T-cell (primary cell): ENCODE data around the gene ACSF3. TPM values are rescaled to one million over a fixed set of nuclear protein-coding genes. Genes with fewer than 3 reads are reported as not detected.

Experiments used
- ATAC-seq, 4 experiments: fragments of 200-7000 bp in 3 of 4; fragments of 150-1000 bp in 1 of 4; cut with Tn5 transposase; replicated peaks in 1 of 4; 1 replicate in 3 of 4; 2 replicates in 1 of 4; pipeline ENCODE4 v1.10.0; 2021; ENCODE audit warnings: moderate library complexity in 3 of 4, mild to moderate bottlenecking in 2 of 4, moderate number of reproducible peaks in 1 of 4
- CTCF ChIA-PET, 2 donors: fragments of 300-600 bp; sonication (Branson Sonifier 250); formaldehyde crosslinking; loops; one replicate each; lab custom pipeline; 2022; ENCODE audit warnings: antibody characterized with exemption in 2 of 2; lab: Charles Lee
- POLR2A ChIA-PET, 2 donors: fragments of 300-600 bp; sonication (Branson Sonifier 250); formaldehyde crosslinking; loops; one replicate each; lab custom pipeline; 2022; ENCODE audit warnings: antibody characterized with exemption in 2 of 2; lab: Charles Lee
- DNase-seq, 35 experiments: peaks; one replicate each; pipeline versions ENCODE4 v3.0.0 to v3.0.0-alpha.2; 2013 to 2023
- H3K27ac ChIP-seq: one replicate; pipeline ENCODE4 v1.5.1; 2013; ENCODE audit warnings: low read length
- H3K27me3 ChIP-seq, 2 experiments: replicated peaks in 1 of 2; 1 replicate in 1 of 2; 2 replicates in 1 of 2; pipeline versions ENCODE4 v1.6.1 to v1.7.0; 2013; ENCODE audit warnings: low read length in 1 of 2, mixed read lengths in 1 of 2; ENCODE audit not compliant: control insufficient read depth in 2 of 2, insufficient read depth in 2 of 2; ENCODE audit errors: extremely low read depth in 1 of 2
- H3K36me3 ChIP-seq, 2 donors: 1 replicate in 1 of 2; 2 replicates in 1 of 2; pipeline versions ENCODE4 v1.6.1 to v1.7.0; 2013; ENCODE audit warnings: low read length in 1 of 2; ENCODE audit not compliant: control insufficient read depth in 2 of 2, insufficient read depth in 1 of 2; ENCODE audit errors: extremely low read depth in 1 of 2
- H3K4me1 ChIP-seq, 2 experiments: 1 replicate in 1 of 2; 2 replicates in 1 of 2; pipeline versions ENCODE4 v1.6.1 to v1.7.0; 2013; ENCODE audit warnings: low read length in 2 of 2, mixed read lengths in 1 of 2; ENCODE audit not compliant: insufficient read depth in 2 of 2, control insufficient read depth in 1 of 2; ENCODE audit errors: extremely low read depth in 1 of 2
- H3K4me3 ChIP-seq, 2 donors: 1 replicate in 1 of 2; 2 replicates in 1 of 2; pipeline versions ENCODE4 v1.5.1 to v1.7.0; 2013; ENCODE audit warnings: mild to moderate bottlenecking in 2 of 2, low read length in 1 of 2, moderate library complexity in 1 of 2; ENCODE audit not compliant: control insufficient read depth in 1 of 2; ENCODE audit errors: extremely low read depth in 1 of 2
- H3K9me3 ChIP-seq: 2 replicates; pipeline ENCODE4 v1.7.0; 2013
- H3K27ac Mint-ChIP-seq, 2 donors: one replicate each; pipeline ENCODE4 v1.8.0; 2020 to 2021; ENCODE audit warnings: mild to moderate bottlenecking in 2 of 2, mixed read lengths in 2 of 2
- H3K27me3 Mint-ChIP-seq, 2 donors: one replicate each; pipeline ENCODE4 v1.8.0; 2021 to 2022; ENCODE audit warnings: mixed read lengths in 2 of 2
- H3K36me3 Mint-ChIP-seq: one replicate; pipeline ENCODE4 v1.8.0; 2021; ENCODE audit warnings: mixed read lengths
- H3K4me1 Mint-ChIP-seq, 3 donors: one replicate each; pipeline ENCODE4 v1.8.0; 2020 to 2022; ENCODE audit warnings: mixed read lengths in 3 of 3, mild to moderate bottlenecking in 1 of 3
- H3K4me3 Mint-ChIP-seq, 3 donors: one replicate each; pipeline ENCODE4 v1.8.0; 2020 to 2022; ENCODE audit warnings: mild to moderate bottlenecking in 3 of 3, mixed read lengths in 3 of 3, moderate library complexity in 3 of 3
- H3K9me3 Mint-ChIP-seq, 3 donors: one replicate each; pipeline ENCODE4 v1.8.0; 2020 to 2022; ENCODE audit warnings: mixed read lengths in 3 of 3
- WGBS: methylation state at CpG from one replicate; pipeline ENCODE4 v1.1.5; 2013; ENCODE audit warnings: missing lambda C conversion rate; ENCODE audit not compliant: insufficient coverage; 5-methylcytosine and 5-hydroxymethylcytosine counted together
- total RNA-seq, 35 experiments: library from RNA in 6 of 35; stranded (reverse) in 6 of 35; fragments of 120-200 nt in 1 of 35; gene quantifications; one replicate each; pipeline versions ENCODE4 v1.2.1 to v1.2.4 and lab custom pipeline; 2013 to 2026

ACSF3 gene
- total RNA-seq, 5 donors from 2014 or later (not counting 1 experiment from before 2014, with no cell fraction given), result 70.5 to 102 (median 79.9) TPM

GRCh38 chr16:89137666-89138512 is 44.2 kb downstream of the ACSF3 start:
- ATAC-seq, result no peak
- H3K36me3 Mint-ChIP-seq, result peaks cover 24% of the 10 kb centered on the region

DNA sequence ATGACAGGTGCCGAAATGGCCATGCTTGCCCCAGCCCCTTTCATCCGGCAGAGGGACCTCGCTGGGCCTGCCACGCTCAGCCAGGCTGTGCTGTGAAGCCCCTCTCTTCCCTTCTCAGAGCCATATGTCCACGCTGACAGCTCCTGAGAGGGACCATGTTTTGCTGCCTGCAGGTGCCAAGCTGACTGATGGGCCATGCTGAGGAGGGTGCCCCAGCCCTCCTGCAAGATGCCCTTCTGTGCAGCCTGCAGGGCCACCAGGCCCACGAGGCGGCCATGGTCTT is 44.8 kb downstream of the ACSF3 start:
- Mint-ChIP-seq H3K36me3 (peaks cover 23% of the 10 kb centered on the region), H3K4me1 (peaks cover 0 to 10% (median 0%) of the 10 kb centered on the region in 3 donors), H3K4me3 (no peak overlapping the region), H3K9me3 (no peaks in the 10 kb centered on the region), H3K27ac (no peak overlapping the region), H3K27me3 (no peaks in the 10 kb centered on the region)
- DNase-seq, result peak in 1 of 35 experiments; percentile 2
- Histone ChIP-seq H3K4me1 (peaks cover 0 to 6% of the 10 kb centered on the region in 2 experiments), H3K36me3 (peaks cover 14 to 61% of the 10 kb centered on the region in 2 donors), H3K4me3 (no peak overlapping the region), H3K27ac (no peak overlapping the region), H3K27me3 (no peaks in the 10 kb centered on the region), H3K9me3 (no peaks in the 10 kb centered on the region)
- WGBS, result 96% methylated on average over 4 of the region's 7 CpGs
- CTCF ChIA-PET, result no interaction called here
- POLR2A ChIA-PET, result no interaction called here
- ATAC-seq, result no peak

More at GRCh38 chr16:89137666-89138512, 44.2 kb downstream of the ACSF3 start:
- 97% methylated on average over 22 of the region's 24 CpGs for WGBS
- Mint-ChIP-seq H3K4me3 (no peak overlapping the region), H3K4me1 (peaks cover 0 to 10% (median 0%) of the 10 kb centered on the region in 3 donors), H3K9me3 (no peaks in the 10 kb centered on the region), H3K27me3 (no peaks in the 10 kb centered on the region), H3K27ac (no peak overlapping the region)
- H3K4me1 ChIP-seq, result peaks cover 0 to 6% of the 10 kb centered on the region in 2 experiments
- H3K9me3 ChIP-seq, result no peaks in the 10 kb centered on the region
- H3K27me3 ChIP-seq, result no peaks in the 10 kb centered on the region
- no peak overlapping the region for H3K27ac ChIP-seq
- POLR2A ChIA-PET, result no interaction called here
- peak in 1 of 35 experiments; percentile 3 for DNase-seq
- no peak overlapping the region for H3K4me3 ChIP-seq
- H3K36me3 ChIP-seq, result peaks cover 20 to 67% of the 10 kb centered on the region in 2 donors
- CTCF ChIA-PET, result interaction anchor here in 1 of 2 donors (0.6 kb wide), 1 partner anchor 78 kb away, joined by 6 read pairs; no protein-coding TSS in a partner anchor

GRCh38 chr16:89138843-89139520 is 45.3 kb downstream of the ACSF3 start:
- Mint-ChIP-seq H3K4me3 (no peak overlapping the region), H3K27me3 (no peaks in the 10 kb centered on the region), H3K27ac (no peak overlapping the region), H3K36me3 (peaks cover 19% of the 10 kb centered on the region), H3K9me3 (no peaks in the 10 kb centered on the region), H3K4me1 (peaks cover 0 to 10% (median 0%) of the 10 kb centered on the region in 3 donors)
- no peak for ATAC-seq
- CTCF ChIA-PET, result no interaction called here
- DNase-seq, result peak in 1 of 35 experiments; percentile 3
- Histone ChIP-seq H3K4me3 (no peak overlapping the region), H3K36me3 (peaks cover 9 to 58% of the 10 kb centered on the region in 2 donors), H3K27me3 (no peaks in the 10 kb centered on the region), H3K4me1 (peaks cover 0 to 6% of the 10 kb centered on the region in 2 experiments), H3K27ac (no peak overlapping the region), H3K9me3 (no peaks in the 10 kb centered on the region)
- WGBS, result 95% methylated on average over 28 of the region's 30 CpGs
- POLR2A ChIA-PET, result no interaction called here

- Mint-ChIP-seq H3K4me1 (peaks cover 0 to 1% (median 0%) of the 10 kb centered on the region in 3 donors), H3K4me3 (no peak overlapping the region), H3K27ac (no peak overlapping the region), H3K36me3 (peaks cover 13% of the 10 kb centered on the region), H3K27me3 (no peaks in the 10 kb centered on the region), H3K9me3 (no peaks in the 10 kb centered on the region)
- Histone ChIP-seq H3K9me3 (no peaks in the 10 kb centered on the region), H3K4me1 (peaks cover 0 to 6% of the 10 kb centered on the region in 2 experiments), H3K27ac (no peak overlapping the region), H3K4me3 (no peak overlapping the region), H3K36me3 (peaks cover 11 to 55% of the 10 kb centered on the region in 2 donors), H3K27me3 (no peaks in the 10 kb centered on the region)
- no peak for ATAC-seq
- ChIA-PET POLR2A (no interaction called here), CTCF (no interaction called here)
- DNase-seq, result peak in 1 of 35 experiments; percentile 2
- 93% methylated on average over 12 of the region's 12 CpGs for WGBS
Measured at GRCh38 chr16:89139907-89140361, 46.3 kb downstream of the ACSF3 start.

DNA sequence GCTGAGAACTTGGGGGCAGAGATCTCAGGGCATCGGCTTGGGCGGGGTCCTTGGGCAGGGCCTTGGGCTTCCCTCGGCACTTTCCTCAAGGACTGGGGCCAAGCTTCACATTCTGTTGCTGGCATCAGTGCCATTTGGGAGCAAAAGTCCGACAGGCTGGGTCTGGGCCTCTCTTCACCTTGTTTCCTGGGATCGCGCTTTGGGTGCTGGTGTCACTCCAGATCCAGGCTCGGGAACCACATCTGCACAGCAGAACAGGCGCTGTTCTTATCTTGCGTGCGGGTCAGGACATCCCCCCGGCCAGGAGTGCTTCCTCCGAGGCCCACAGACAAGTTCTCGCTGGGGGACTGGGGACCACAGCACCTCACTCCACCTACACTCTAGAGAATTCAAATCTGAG is 46.7 kb downstream of the ACSF3 start:
- ChIA-PET CTCF (no interaction called here), POLR2A (no interaction called here)
- Mint-ChIP-seq H3K4me3 (no peak overlapping the region), H3K36me3 (peaks cover 13% of the 10 kb centered on the region), H3K27me3 (no peaks in the 10 kb centered on the region), H3K27ac (no peak overlapping the region), H3K4me1 (no peaks in the 10 kb centered on the region), H3K9me3 (no peaks in the 10 kb centered on the region)
- no peak for ATAC-seq
- DNase-seq, result peak in 1 of 35 experiments; percentile 1
- H3K4me1 ChIP-seq, result peaks cover 0 to 2% of the 10 kb centered on the region in 2 experiments
- no peaks in the 10 kb centered on the region for H3K27me3 ChIP-seq
- no peak overlapping the region for H3K27ac ChIP-seq
- H3K4me3 ChIP-seq, result no peak overlapping the region
- peaks cover 12 to 54% of the 10 kb centered on the region in 2 donors for H3K36me3 ChIP-seq
- WGBS, result 82% methylated on average over 4 of the region's 13 CpGs
- H3K9me3 ChIP-seq, result no peaks in the 10 kb centered on the region

DNA sequence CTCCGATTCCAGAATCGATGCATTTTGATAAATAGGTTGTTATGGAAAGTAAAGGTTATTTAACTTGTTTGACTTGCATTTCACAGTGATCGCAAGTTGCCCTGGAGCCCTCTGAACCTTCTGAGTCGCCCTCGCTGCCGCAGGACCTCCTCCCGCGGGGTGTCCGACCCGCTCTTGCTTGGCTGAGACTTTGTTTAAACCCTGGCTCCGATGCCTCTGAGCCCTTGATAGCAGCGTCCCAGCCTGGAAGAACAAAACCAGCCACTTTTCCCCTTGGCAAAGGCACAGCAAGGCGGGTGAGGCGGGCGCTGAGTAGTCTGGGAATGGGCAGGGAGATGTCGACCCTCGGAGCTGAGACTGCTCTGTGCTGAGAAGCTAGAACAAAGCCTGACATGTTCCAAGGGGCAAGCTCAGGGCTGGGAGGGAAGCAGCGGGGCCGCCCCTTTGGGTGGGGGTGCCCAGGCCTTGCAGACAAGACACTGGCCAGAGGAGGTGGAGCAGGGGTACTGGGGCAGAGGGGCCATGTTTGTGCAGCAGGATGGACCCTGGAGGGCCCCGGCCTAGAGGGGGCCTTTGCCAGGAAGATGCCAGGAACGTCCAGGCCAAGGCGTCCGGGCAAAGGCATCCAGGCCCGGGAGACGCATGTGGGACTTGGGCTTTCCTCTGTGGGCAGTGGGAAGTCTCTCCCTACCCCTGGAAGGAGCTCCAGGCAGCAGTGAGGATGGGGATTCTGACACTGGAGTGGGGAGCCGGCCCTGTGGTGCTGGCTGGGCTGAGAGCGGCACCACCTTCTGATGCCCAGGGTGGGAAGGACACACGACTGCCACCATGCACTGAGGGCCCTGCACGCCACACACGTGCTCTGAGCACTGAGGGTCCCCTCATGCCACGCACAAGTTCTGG is 47.6 kb downstream of the ACSF3 start:
- 97% methylated on average over 29 of the region's 31 CpGs for WGBS
- ChIA-PET CTCF (no interaction called here), POLR2A (no interaction called here)
- no peak overlapping the region for H3K4me3 ChIP-seq
- no peak for ATAC-seq
- H3K36me3 ChIP-seq, result peaks cover 14 to 61% of the 10 kb centered on the region in 2 donors
- DNase-seq, result peak in 1 of 35 experiments; percentile 2
- H3K9me3 ChIP-seq, result no peaks in the 10 kb centered on the region
- H3K27ac Mint-ChIP-seq, result no peak overlapping the region
- H3K27me3 Mint-ChIP-seq, result no peaks in the 10 kb centered on the region
- H3K4me3 Mint-ChIP-seq, result no peak overlapping the region
- no peak overlapping the region for H3K27ac ChIP-seq
- H3K9me3 Mint-ChIP-seq, result no peaks in the 10 kb centered on the region
- H3K36me3 Mint-ChIP-seq, result peaks cover 14% of the 10 kb centered on the region
- no peaks in the 10 kb centered on the region for H3K27me3 ChIP-seq
- H3K4me1 Mint-ChIP-seq, result no peaks in the 10 kb centered on the region
- no peaks in the 10 kb centered on the region for H3K4me1 ChIP-seq
